Fibroblast of the aortic adventitia (primary cell): ENCODE results near the gene KIFC1. TPM values are rescaled to one million over a fixed set of nuclear protein-coding genes. Genes with fewer than 3 reads are reported as not detected.

Source experiments
- DNase-seq: peaks from one replicate; pipeline ENCODE4 v3.0.0-alpha.2; 2010; ENCODE audit warnings: low read depth
- H3K4me3 ChIP-seq: 2 replicates; pipeline ENCODE4 v1.5.1; 2011; ENCODE audit warnings: low read depth, mild to moderate bottlenecking, control low read depth, low read length, moderate library complexity
- total RNA-seq: library from RNA; depleted of rRNA; stranded (reverse); fragments of >200 nt; gene quantifications from 2 replicates; pipeline ENCODE4 v1.2.3, GENCODE V29; 2012; ENCODE audit warnings: low replicate concordance
- TF ChIP-seq, protein P1 (sequence below): IDR thresholded peaks from 2 replicates; pipeline ENCODE4 v1.5.1; 2011; ENCODE audit warnings: mild to moderate bottlenecking, low read length, control low read depth, inconsistent platforms; ENCODE audit not compliant: insufficient read depth

The KIFC1 gene
- total RNA-seq, 1 donor, result 49.3 TPM

DNA sequence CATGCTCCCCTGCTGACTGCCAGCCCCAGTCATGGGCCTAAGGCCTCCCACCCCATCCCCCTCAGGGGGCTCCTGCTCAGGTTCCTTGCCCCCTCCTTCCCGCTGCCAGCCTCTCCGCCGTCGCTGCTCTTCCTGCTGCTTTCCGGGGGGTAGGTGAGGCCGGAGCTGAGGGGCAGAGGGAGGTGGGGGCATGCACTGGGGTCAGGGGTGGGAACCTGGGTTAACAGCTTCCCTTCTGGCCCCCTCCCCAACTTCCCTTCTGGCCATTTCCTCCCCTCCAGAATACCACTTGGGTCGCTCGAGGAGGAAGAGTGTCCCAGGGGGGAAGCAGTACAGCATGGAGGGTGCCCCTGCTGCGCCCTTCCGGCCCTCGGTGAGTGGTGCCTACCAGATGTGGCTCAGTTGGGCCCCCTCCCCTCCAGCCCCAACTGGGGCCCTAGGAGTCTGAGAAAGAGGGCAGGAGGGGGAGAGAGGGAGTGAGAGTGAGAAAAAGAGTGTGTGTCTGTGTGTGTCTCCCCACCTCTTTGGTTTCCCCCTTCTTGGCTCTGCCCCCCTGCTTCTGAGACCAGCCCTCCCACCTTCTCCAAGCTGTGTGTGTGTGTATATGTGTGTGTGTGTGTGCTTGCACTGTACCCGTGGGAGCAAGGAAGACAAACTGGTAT is 40.4 kb downstream of the KIFC1 start:
- no peak overlapping the region for H3K4me3 ChIP-seq
- DNase-seq, result no peak
- TF ChIP-seq, protein P1, sequence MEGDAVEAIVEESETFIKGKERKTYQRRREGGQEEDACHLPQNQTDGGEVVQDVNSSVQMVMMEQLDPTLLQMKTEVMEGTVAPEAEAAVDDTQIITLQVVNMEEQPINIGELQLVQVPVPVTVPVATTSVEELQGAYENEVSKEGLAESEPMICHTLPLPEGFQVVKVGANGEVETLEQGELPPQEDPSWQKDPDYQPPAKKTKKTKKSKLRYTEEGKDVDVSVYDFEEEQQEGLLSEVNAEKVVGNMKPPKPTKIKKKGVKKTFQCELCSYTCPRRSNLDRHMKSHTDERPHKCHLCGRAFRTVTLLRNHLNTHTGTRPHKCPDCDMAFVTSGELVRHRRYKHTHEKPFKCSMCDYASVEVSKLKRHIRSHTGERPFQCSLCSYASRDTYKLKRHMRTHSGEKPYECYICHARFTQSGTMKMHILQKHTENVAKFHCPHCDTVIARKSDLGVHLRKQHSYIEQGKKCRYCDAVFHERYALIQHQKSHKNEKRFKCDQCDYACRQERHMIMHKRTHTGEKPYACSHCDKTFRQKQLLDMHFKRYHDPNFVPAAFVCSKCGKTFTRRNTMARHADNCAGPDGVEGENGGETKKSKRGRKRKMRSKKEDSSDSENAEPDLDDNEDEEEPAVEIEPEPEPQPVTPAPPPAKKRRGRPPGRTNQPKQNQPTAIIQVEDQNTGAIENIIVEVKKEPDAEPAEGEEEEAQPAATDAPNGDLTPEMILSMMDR, result no peak

DNA sequence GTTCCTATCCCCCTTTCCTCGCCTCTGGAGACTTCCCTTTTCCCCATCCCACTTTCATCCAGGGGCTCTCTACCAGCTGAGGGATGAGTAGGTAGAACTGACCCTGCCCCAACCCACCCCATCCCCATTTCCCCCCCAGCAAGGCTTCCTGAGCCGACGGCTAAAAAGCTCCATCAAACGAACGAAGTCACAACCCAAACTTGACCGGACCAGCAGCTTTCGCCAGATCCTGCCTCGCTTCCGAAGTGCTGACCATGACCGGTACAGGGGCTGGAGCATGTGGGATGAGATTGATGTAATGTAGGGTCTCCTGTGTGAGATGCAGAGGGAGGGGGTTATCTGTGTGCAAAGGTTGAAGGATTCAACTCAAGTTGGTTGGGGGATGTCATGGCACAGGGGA is 40.9 kb downstream of the KIFC1 start:
- TF ChIP-seq, protein P1, result no peak
- H3K4me3 ChIP-seq, result no peak overlapping the region
- no peak for DNase-seq

DNA sequence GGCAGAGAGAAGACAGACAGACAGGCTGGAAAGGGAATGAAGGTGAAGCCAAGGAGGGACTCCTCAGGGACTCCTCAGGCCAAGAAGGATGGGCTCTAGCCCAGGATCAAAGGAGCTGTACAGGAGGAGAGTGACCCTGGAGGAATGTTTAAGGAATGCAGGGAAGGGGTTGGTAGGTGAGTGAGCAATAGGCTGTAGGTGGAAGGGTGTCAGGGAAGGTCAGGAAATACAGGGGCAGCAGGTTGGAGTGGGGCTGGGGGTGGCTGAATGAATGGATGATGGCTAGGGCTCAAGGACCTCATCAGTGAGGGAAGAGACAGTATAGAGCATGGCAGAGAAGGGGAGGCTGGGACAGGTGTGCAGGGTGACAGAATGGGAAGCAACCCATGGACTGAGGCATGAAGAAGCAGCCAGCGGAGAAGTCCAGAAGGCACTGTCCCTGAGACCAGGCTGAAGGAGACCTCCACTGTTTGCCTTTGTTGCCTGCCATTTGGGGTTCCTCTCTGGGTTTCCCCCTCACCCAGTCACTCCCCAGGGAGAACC is 41.4 kb downstream of the KIFC1 start:
- TF ChIP-seq, protein P1, result no peak
- H3K4me3 ChIP-seq, result no peak overlapping the region
- DNase-seq, result no peak

DNA sequence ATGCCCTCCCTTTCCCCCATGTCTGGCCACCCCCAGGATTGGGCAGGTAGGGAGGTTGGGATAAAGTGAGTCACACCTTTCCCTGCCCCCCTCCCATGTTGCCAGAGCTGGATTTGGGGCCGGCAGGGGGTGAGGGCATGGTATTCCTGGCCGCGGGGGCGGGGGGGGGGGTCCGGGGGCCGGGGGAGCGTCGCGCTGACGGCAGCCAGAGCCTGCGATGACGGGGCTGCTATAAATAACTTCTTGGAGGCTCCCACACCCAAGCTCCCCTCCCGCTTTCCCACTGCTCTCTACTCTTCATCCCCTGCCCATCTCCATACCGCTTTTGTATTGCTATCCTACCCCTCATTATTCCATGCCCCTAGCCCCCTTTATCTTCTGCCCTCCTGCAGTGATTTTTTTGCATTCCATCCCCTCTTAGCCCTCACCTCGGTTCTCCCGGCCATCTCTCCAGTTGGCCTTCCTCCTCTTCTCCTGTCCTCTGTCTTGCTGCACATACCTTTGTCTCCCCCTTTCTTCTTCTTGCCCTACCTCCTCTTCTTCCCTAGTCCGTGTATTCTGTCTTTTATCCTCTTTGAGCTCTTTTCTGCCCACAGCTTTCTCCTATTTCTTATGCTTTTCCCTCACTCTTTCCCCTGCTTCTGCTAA is 42.0 kb downstream of the KIFC1 start:
- TF ChIP-seq, protein P1, result no peak
- no peak overlapping the region for H3K4me3 ChIP-seq
- DNase-seq, result peak; percentile 53

DNA sequence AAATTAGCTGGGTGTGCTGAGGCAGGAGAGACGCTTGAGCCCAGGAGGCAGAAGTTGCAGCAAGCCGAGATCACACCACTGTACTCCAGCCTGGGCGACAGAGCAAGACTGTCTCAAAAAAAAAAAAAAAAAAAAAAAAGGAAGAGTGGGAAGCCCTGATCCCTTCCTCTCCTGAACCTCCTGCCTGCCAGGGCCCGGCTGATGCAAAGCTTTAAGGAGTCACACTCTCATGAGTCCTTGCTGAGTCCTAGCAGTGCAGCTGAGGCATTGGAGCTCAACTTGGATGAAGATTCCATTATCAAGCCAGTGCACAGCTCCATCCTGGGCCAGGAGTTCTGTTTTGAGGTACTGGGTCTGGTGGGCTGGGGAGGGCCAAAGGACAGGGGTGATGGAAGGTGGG is 43.3 kb downstream of the KIFC1 start:
- DNase-seq, result no peak
- no peak overlapping the region for H3K4me3 ChIP-seq
- TF ChIP-seq, protein P1, result no peak

DNA sequence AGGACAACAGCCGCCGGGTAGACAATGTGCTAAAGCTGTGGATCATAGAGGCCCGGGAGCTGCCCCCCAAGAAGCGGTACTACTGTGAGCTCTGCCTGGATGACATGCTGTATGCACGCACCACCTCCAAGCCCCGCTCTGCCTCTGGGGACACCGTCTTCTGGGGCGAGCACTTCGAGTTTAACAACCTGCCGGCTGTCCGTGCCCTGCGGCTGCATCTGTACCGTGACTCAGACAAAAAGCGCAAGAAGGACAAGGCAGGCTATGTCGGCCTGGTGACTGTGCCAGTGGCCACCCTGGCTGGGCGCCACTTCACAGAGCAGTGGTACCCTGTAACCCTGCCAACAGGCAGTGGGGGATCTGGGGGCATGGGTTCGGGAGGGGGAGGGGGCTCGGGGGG is 46.0 kb downstream of the KIFC1 start:
- H3K4me3 ChIP-seq, result no peak overlapping the region
- TF ChIP-seq, protein P1, result no peak
- no peak for DNase-seq
